Colonic mucosa (tissue), 4 donors: ENCODE measurements around the gene PLIN1. TPM values are rescaled to one million over a fixed set of nuclear protein-coding genes. Genes with fewer than 3 reads are reported as not detected.
A peak's percentile ranks its signal among the peaks of the same experiment; 100 is the strongest.

Experiments
- DNase-seq: peaks from one replicate; pipeline ENCODE4 v3.0.0-alpha.2; 2020
- H3K27ac ChIP-seq: fragments of 200-600 bp; one replicate; pipeline ENCODE4 v1.8.0; 2021
- H3K27me3 ChIP-seq: fragments of 200-600 bp; one replicate; pipeline ENCODE4 v1.8.0; 2021
- H3K36me3 ChIP-seq: fragments of 200-600 bp; one replicate; pipeline ENCODE4 v1.8.0; 2021
- H3K4me1 ChIP-seq: fragments of 200-600 bp; one replicate; pipeline ENCODE4 v1.8.0; 2021; ENCODE audit warnings: mild to moderate bottlenecking
- H3K4me3 ChIP-seq: fragments of 200-600 bp; one replicate; pipeline ENCODE4 v1.8.0; 2021
- H3K9ac ChIP-seq, 2 donors: one replicate each; pipeline ENCODE4 v1.7.0; 2013; ENCODE audit warnings: control low read depth in 2 of 2, low read depth in 2 of 2, low read length in 2 of 2
- H3K9me3 ChIP-seq: fragments of 200-600 bp; one replicate; pipeline ENCODE4 v1.8.0; 2021
- CTCF ChIP-seq: fragments of 200-600 bp; IDR thresholded peaks from one replicate; pipeline ENCODE4 v1.8.0; 2022; ENCODE audit warnings: antibody characterized with exemption, mild to moderate bottlenecking
- intact Hi-C: fragments of 100-400 bp; cut with DNase I; formaldehyde crosslinking; loops from one replicate; pipeline ENCODE4 v1.14.1; 2022
- total RNA-seq, 2 donors: library from RNA; stranded (reverse); fragmentation: NEBNext Ultra II Directional in 1 of 2; extraction: Animal tissue kit (Norgen Biotek cat#: 25700) in 1 of 2; gene quantifications; one replicate each; pipeline ENCODE4 v1.2.1, GENCODE V29; 2021
- donor health status: healthy.
- donor health status: DM: no; HTN: no; CAD: no.
- donor health status: DM: no; HTN: no; CAD: no.

The PLIN1 gene
- 1 to 10 TPM in 1 of 2 donors, under 1 TPM in 1; 0.90 to 1.2 TPM for total RNA-seq

- Histone ChIP-seq H3K36me3 (no peaks in the 10 kb centered on the region), H3K9me3 (no peaks in the 10 kb centered on the region), H3K4me1 (no peaks in the 10 kb centered on the region), H3K9ac (peak within 1 kb of the TSS; percentile 19 to 52), H3K4me3 (no peak within 1 kb of the TSS), H3K27me3 (no peaks in the 10 kb centered on the region), H3K27ac (peak within 1 kb of the TSS; percentile 54)
- intact Hi-C loops = no loop called here
- no peak for TF ChIP-seq CTCF
- peak; percentile 16 for DNase-seq
Observed at GRCh38 chr15:89679212-89679611, at the start of gene PLIN1. PLIN1 (minus strand) TSS chr15:89679367; CDS start chr15:89677489, 1,878 bp downstream.

- Histone ChIP-seq H3K27me3 (no peaks in the 10 kb centered on the region), H3K27ac (no peak overlapping the region), H3K4me3 (no peak overlapping the region), H3K4me1 (no peaks in the 10 kb centered on the region), H3K9me3 (no peaks in the 10 kb centered on the region), H3K36me3 (no peaks in the 10 kb centered on the region), H3K9ac (no peak overlapping the region)
- TF ChIP-seq CTCF = no peak
- DNase-seq = no peak
- intact Hi-C loops = no loop called here
Observed at GRCh38 chr15:89728254-89728653, 49.1 kb upstream of the PLIN1 start.

- DNase-seq = no peak
- no peaks in the 10 kb centered on the region for H3K36me3 ChIP-seq
- no peaks in the 10 kb centered on the region for H3K9me3 ChIP-seq
- intact Hi-C loops = no loop called here
- no peak for TF ChIP-seq CTCF
- no peak overlapping the region for H3K27ac ChIP-seq
- no peaks in the 10 kb centered on the region for H3K27me3 ChIP-seq
- H3K4me1 ChIP-seq = no peaks in the 10 kb centered on the region
- no peak overlapping the region for H3K9ac ChIP-seq
- H3K4me3 ChIP-seq = no peak overlapping the region
Observed at GRCh38 chr15:89725064-89725463, 45.9 kb upstream of the PLIN1 start.

GRCh38 chr15:89724621-89725020 lies 45.5 kb upstream of the PLIN1 start:
- Histone ChIP-seq H3K27ac (no peak overlapping the region), H3K4me3 (no peak overlapping the region), H3K36me3 (no peaks in the 10 kb centered on the region), H3K4me1 (no peaks in the 10 kb centered on the region), H3K27me3 (no peaks in the 10 kb centered on the region), H3K9ac (no peak overlapping the region), H3K9me3 (no peaks in the 10 kb centered on the region)
- no peak for DNase-seq
- no peak for TF ChIP-seq CTCF
- intact Hi-C loops = no loop called here

GRCh38 chr15:89723031-89723430 lies 43.9 kb upstream of the PLIN1 start:
- no peaks in the 10 kb centered on the region for H3K9me3 ChIP-seq
- intact Hi-C loops = no loop called here
- no peak for TF ChIP-seq CTCF

GRCh38 chr15:89714775-89715174 lies 35.6 kb upstream of the PLIN1 start:
- no peak for TF ChIP-seq CTCF
- intact Hi-C loops = no loop called here
- no peak overlapping the region for H3K9ac ChIP-seq

More at GRCh38 chr15:89723031-89723430, 43.9 kb upstream of the PLIN1 start:
- Histone ChIP-seq H3K27me3 (no peaks in the 10 kb centered on the region), H3K27ac (no peak overlapping the region), H3K4me3 (no peak overlapping the region), H3K9ac (no peak overlapping the region), H3K4me1 (no peaks in the 10 kb centered on the region), H3K36me3 (no peaks in the 10 kb centered on the region)
- no peak for DNase-seq

More at GRCh38 chr15:89714775-89715174, 35.6 kb upstream of the PLIN1 start:
- Histone ChIP-seq H3K4me1 (no peaks in the 10 kb centered on the region), H3K27ac (no peak overlapping the region), H3K4me3 (no peak overlapping the region), H3K9me3 (no peaks in the 10 kb centered on the region), H3K27me3 (no peaks in the 10 kb centered on the region), H3K36me3 (no peaks in the 10 kb centered on the region)
- DNase-seq = no peak
